Measurements from ENCODE around the gene EXD1. TPM values are rescaled to one million over a fixed set of nuclear protein-coding genes. Genes with fewer than 3 reads are reported as not detected.
A peak's percentile ranks its signal among the peaks of the same experiment; 100 is the strongest.
"Not testable (repeated sequence)": the region's sequence is repeated elsewhere in the genome, so short reads cannot be mapped to it uniquely, and the experiment has no call there.

EXD1 gene
- not detected for total RNA-seq

- H3K27ac Mint-ChIP-seq, result peak within 1 kb of the TSS; percentile 79 to 83
- H3K4me1 Mint-ChIP-seq (ENCODE audit: low read depth in 2 of 2), result peaks cover 20 to 24% of the 10 kb centered on the region in 2 donors
- H3K4me3 Mint-ChIP-seq, result peak within 1 kb of the TSS; percentile 84
- no peaks in the 10 kb centered on the region for H3K9me3 Mint-ChIP-seq
- ATAC-seq (peak; percentile 99 to 100), DNase-seq (ENCODE audit: low spot score) (peak; percentile 99)
- H3K36me3 Mint-ChIP-seq, result no peaks in the 10 kb centered on the region
- no peaks in the 10 kb centered on the region for H3K27me3 Mint-ChIP-seq
Measured at GRCh38 chr15:41230650-41231421, at the start of gene EXD1, which contains the start of gene CHP1. TSS of gene EXD1 (minus strand) at chr15:41230757. CDS start at chr15:41226575, 4,182 bp downstream. TSS of gene CHP1 (plus strand) at chr15:41231268. CDS start at chr15:41231383, 115 bp downstream.

GRCh38 chr15:41279535-41280283 lies 49.2 kb upstream of the EXD1 start:
- H3K27ac Mint-ChIP-seq, result no peak overlapping the region
- ATAC-seq, result no peak
- peaks cover 17 to 20% of the 10 kb centered on the region in 2 donors for H3K4me1 Mint-ChIP-seq (ENCODE audit: low read depth in 2 of 2)
- H3K36me3 Mint-ChIP-seq, result peaks cover 12% of the 10 kb centered on the region
- no peak for DNase-seq (ENCODE audit: low spot score)
- no peak overlapping the region for H3K4me3 Mint-ChIP-seq
- H3K27me3 Mint-ChIP-seq, result no peaks in the 10 kb centered on the region
- no peaks in the 10 kb centered on the region for H3K9me3 Mint-ChIP-seq

DNA sequence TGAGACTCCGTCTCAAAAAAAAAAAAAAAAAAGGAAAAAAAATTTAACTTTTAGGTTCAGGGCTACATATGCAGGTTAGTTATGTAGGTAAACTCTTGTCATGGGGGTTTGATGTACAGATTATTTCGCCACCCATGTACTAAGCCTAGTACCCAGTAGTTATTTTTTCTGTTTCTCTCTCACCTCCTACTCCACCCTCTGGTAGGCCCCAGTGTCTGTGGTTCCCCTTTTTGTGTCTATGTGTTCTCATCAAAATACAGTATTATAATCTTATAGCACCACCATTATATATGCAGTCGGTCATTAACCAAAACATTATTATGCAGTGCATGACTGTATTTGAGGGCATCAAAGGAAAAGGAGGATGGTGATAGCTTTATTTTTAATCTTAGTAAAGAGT lies 47.8 kb upstream of the EXD1 start:
- Mint-ChIP-seq H3K36me3 (peaks cover 7% of the 10 kb centered on the region), H3K4me3 (no peak overlapping the region), H3K9me3 (no peaks in the 10 kb centered on the region), H3K27me3 (no peaks in the 10 kb centered on the region), H3K27ac (no peak overlapping the region), H3K4me1 (ENCODE audit: low read depth in 2 of 2) (peaks cover 9 to 10% of the 10 kb centered on the region in 2 donors)
- DNase-seq (ENCODE audit: low spot score) (no peak), ATAC-seq (no peak)

GRCh38 chr15:41276831-41277230 lies 46.3 kb upstream of the EXD1 start:
- H3K27ac Mint-ChIP-seq, result no peak overlapping the region
- no peaks in the 10 kb centered on the region for H3K9me3 Mint-ChIP-seq
- DNase-seq (ENCODE audit: low spot score) (no peak), ATAC-seq (peak in 1 of 2 donors; percentile 65)
- H3K36me3 Mint-ChIP-seq, result peaks cover 7% of the 10 kb centered on the region
- H3K27me3 Mint-ChIP-seq, result no peaks in the 10 kb centered on the region
- no peaks in the 10 kb centered on the region for H3K4me1 Mint-ChIP-seq (ENCODE audit: low read depth in 2 of 2)
- no peak overlapping the region for H3K4me3 Mint-ChIP-seq

GRCh38 chr15:41269887-41270286 lies 39.3 kb upstream of the EXD1 start:
- H3K4me1 Mint-ChIP-seq (ENCODE audit: low read depth in 2 of 2), result no peaks in the 10 kb centered on the region
- ATAC-seq, result no peak
- H3K36me3 Mint-ChIP-seq, result no peaks in the 10 kb centered on the region
- no peak for DNase-seq (ENCODE audit: low spot score)
- H3K4me3 Mint-ChIP-seq, result no peak overlapping the region
- H3K9me3 Mint-ChIP-seq, result no peaks in the 10 kb centered on the region
- no peaks in the 10 kb centered on the region for H3K27me3 Mint-ChIP-seq
- H3K27ac Mint-ChIP-seq, result no peak overlapping the region

GRCh38 chr15:41263891-41264351 lies 33.4 kb upstream of the EXD1 start:
- DNase-seq (ENCODE audit: low spot score), result no peak
- ATAC-seq, result no peak
- Mint-ChIP-seq H3K36me3 (peaks cover 6% of the 10 kb centered on the region), H3K27me3 (no peaks in the 10 kb centered on the region), H3K4me3 (no peak overlapping the region), H3K27ac (no peak overlapping the region), H3K4me1 (ENCODE audit: low read depth in 2 of 2) (no peaks in the 10 kb centered on the region), H3K9me3 (no peaks in the 10 kb centered on the region)

- Mint-ChIP-seq H3K36me3 (peaks cover 6% of the 10 kb centered on the region), H3K9me3 (no peaks in the 10 kb centered on the region), H3K4me1 (ENCODE audit: low read depth in 2 of 2) (no peaks in the 10 kb centered on the region), H3K27ac (no peak overlapping the region), H3K4me3 (no peak overlapping the region), H3K27me3 (no peaks in the 10 kb centered on the region)
- ATAC-seq, result no peak
- no peak for DNase-seq (ENCODE audit: low spot score)
Measured at GRCh38 chr15:41262571-41262970, 32.0 kb upstream of the EXD1 start.

GRCh38 chr15:41260924-41261323 lies 30.4 kb upstream of the EXD1 start:
- not testable (repeated sequence) for ATAC-seq; H3K4me3 Mint-ChIP-seq; DNase-seq (ENCODE audit: low spot score); H3K9me3 Mint-ChIP-seq; H3K4me1 Mint-ChIP-seq (ENCODE audit: low read depth in 2 of 2); H3K36me3 Mint-ChIP-seq; H3K27ac Mint-ChIP-seq; H3K27me3 Mint-ChIP-seq

DNA sequence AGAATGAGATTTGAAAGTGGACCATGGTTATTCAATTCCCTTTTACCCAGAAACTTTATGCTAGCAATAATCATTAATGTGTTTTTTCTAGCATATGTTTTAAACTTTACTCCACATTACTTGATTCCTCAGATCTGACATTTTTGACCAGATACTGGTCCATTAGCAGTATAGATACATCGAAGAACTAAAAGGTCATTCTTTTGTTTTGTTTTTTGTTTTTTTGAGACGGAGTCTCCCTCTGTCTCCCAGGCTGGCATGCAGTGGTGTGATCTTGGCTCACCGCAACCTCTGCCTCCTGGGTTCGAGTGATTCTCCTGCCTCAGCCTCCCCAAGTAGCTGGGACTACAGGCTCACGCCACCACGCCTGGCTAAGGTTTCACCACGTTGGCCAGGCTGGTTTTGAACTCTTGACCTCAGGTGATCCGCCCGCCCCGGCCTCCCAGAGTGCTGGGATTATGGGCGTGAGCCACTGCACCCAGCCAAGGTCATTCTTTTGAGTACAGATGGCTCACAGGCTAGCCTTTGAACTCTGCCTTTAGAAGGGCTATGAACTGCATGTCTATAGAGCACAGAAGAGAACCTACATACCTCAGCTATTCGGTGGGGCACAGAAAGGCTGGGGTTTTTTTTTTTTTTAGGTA lies 29.1 kb upstream of the EXD1 start:
- no peaks in the 10 kb centered on the region for H3K27me3 Mint-ChIP-seq
- no peak overlapping the region for H3K4me3 Mint-ChIP-seq
- no peaks in the 10 kb centered on the region for H3K4me1 Mint-ChIP-seq (ENCODE audit: low read depth in 2 of 2)
- H3K36me3 Mint-ChIP-seq, result peaks cover 6% of the 10 kb centered on the region
- no peak overlapping the region for H3K27ac Mint-ChIP-seq
- no peaks in the 10 kb centered on the region for H3K9me3 Mint-ChIP-seq
- ATAC-seq (no peak), DNase-seq (ENCODE audit: low spot score) (no peak)

DNA sequence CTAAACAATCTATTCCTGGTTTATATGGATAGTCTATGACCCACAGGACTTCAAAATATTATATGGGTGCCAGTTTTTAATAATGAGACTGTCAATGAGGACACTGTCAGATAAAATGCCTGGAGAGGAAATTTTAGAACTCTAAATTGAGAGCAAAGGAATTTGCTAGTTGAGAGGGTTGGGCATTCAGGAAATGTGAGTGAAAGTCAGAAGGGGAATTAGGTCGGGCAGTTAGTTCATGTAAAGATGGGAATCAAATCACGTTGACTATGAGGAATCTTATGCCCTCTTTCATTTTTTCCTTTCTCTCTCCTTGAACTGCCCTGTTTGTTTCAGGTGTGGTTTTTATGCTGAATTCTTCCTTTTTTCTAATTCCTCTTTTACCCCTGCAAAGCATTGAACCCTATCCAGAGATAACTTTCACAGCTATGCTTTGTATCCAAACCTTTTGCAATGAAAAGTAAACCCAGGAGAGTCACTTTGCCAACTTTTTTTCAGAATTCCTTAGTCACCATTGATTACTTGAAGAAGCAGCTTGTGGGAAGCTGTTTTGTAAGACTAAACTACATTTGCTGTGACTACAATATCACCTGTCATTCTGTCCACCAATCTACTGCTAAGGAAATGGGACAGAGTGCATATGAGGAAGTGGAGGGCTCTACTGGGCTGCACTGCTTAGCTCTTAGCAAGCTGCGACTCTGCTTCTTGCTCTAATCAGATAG lies 28.4 kb upstream of the EXD1 start:
- ATAC-seq, result no peak
- no peaks in the 10 kb centered on the region for H3K4me1 Mint-ChIP-seq (ENCODE audit: low read depth in 2 of 2)
- H3K36me3 Mint-ChIP-seq, result peaks cover 2% of the 10 kb centered on the region
- no peaks in the 10 kb centered on the region for H3K27me3 Mint-ChIP-seq
- no peak overlapping the region for H3K27ac Mint-ChIP-seq
- H3K9me3 Mint-ChIP-seq, result no peaks in the 10 kb centered on the region
- no peak overlapping the region for H3K4me3 Mint-ChIP-seq
- DNase-seq (ENCODE audit: low spot score), result no peak

- DNase-seq (ENCODE audit: low spot score), result no peak
Measured at GRCh38 chr15:41256577-41257038, 26.1 kb upstream of the EXD1 start.

GRCh38 chr15:41256103-41256502 lies 25.5 kb upstream of the EXD1 start:
- no peaks in the 10 kb centered on the region for H3K9me3 Mint-ChIP-seq
- ATAC-seq (no peak), DNase-seq (ENCODE audit: low spot score) (no peak)
- no peaks in the 10 kb centered on the region for H3K4me1 Mint-ChIP-seq (ENCODE audit: low read depth in 2 of 2)
- no peaks in the 10 kb centered on the region for H3K36me3 Mint-ChIP-seq
- H3K27ac Mint-ChIP-seq, result no peak overlapping the region
- H3K4me3 Mint-ChIP-seq, result no peak overlapping the region
- no peaks in the 10 kb centered on the region for H3K27me3 Mint-ChIP-seq

More at GRCh38 chr15:41256577-41257038, 26.1 kb upstream of the EXD1 start:
- no peaks in the 10 kb centered on the region for H3K4me1 Mint-ChIP-seq (ENCODE audit: low read depth in 2 of 2)
- no peak overlapping the region for H3K4me3 Mint-ChIP-seq
- no peaks in the 10 kb centered on the region for H3K27me3 Mint-ChIP-seq
- no peak for ATAC-seq
- no peak overlapping the region for H3K27ac Mint-ChIP-seq
- H3K36me3 Mint-ChIP-seq, result no peaks in the 10 kb centered on the region
- H3K9me3 Mint-ChIP-seq, result no peaks in the 10 kb centered on the region

GRCh38 chr15:41254560-41254959 lies 24.0 kb upstream of the EXD1 start:
- H3K27me3 Mint-ChIP-seq, result no peaks in the 10 kb centered on the region
- no peak overlapping the region for H3K4me3 Mint-ChIP-seq
- no peaks in the 10 kb centered on the region for H3K9me3 Mint-ChIP-seq
- H3K27ac Mint-ChIP-seq, result no peak overlapping the region
- no peaks in the 10 kb centered on the region for H3K36me3 Mint-ChIP-seq
- ATAC-seq (no peak), DNase-seq (ENCODE audit: low spot score) (no peak)
- no peaks in the 10 kb centered on the region for H3K4me1 Mint-ChIP-seq (ENCODE audit: low read depth in 2 of 2)
